ENCODE measurements around the gene OPRM1. TPM values are rescaled to one million over a fixed set of nuclear protein-coding genes. Genes with fewer than 3 reads are reported as not detected.

The OPRM1 gene
- total RNA-seq, 1 experiment from 2014 or later = not detected

DNA sequence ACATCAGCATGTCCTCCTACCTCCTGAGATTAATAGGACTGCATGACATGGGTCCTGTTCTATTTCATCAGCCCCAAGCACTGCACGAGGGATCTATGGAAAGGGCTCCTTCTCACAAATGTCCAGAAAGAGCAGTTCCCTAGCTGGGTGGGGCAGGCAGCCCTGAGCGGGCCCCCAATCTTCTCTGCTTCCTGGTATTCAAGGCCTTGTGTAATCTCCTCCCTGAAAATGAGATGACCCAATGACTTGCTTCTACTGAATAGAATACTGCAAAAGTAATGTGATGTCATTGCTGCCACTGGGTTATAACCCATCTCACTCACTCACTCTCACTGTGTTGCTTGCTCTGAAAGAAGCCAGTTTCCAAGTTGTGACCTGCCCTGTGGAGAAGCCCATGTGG, 126.4 kb downstream of the OPRM1 start:
- H3K27ac Mint-ChIP-seq = no peak overlapping the region; a peak in 1 of 7 replicates
- no peak overlapping the region for H3K23ac ChIP-seq (ENCODE audit: insufficient read length, low read depth, low read length)
- no peak overlapping the region for H3K4me2 ChIP-seq (ENCODE audit: insufficient read depth, insufficient read length, low read length)
- H3K56ac ChIP-seq (ENCODE audit: insufficient read length, low read depth, low read length) = no peak overlapping the region
- no peak overlapping the region for H3K14ac ChIP-seq (ENCODE audit: insufficient read depth, low read length)
- H2BK12ac ChIP-seq (ENCODE audit: insufficient read length, low read depth, low read length) = no peak overlapping the region
- no peak overlapping the region for H3K9ac ChIP-seq (ENCODE audit: extremely low read depth, insufficient read length, low read length)
- H4K91ac ChIP-seq (ENCODE audit: insufficient read length, low read depth, low read length) = no peak overlapping the region
- TF ChIP-seq, protein P1, sequence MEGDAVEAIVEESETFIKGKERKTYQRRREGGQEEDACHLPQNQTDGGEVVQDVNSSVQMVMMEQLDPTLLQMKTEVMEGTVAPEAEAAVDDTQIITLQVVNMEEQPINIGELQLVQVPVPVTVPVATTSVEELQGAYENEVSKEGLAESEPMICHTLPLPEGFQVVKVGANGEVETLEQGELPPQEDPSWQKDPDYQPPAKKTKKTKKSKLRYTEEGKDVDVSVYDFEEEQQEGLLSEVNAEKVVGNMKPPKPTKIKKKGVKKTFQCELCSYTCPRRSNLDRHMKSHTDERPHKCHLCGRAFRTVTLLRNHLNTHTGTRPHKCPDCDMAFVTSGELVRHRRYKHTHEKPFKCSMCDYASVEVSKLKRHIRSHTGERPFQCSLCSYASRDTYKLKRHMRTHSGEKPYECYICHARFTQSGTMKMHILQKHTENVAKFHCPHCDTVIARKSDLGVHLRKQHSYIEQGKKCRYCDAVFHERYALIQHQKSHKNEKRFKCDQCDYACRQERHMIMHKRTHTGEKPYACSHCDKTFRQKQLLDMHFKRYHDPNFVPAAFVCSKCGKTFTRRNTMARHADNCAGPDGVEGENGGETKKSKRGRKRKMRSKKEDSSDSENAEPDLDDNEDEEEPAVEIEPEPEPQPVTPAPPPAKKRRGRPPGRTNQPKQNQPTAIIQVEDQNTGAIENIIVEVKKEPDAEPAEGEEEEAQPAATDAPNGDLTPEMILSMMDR (conservative IDR thresholded peaks at IDR 0.05) = no peak
- H3K79me1 ChIP-seq (ENCODE audit: insufficient read depth, low read depth, low read length, poor library complexity, severe bottlenecking) = no peaks in the 10 kb centered on the region
- no peak overlapping the region for H3K18ac ChIP-seq (ENCODE audit: insufficient read length, low read depth, low read length)
- no peak overlapping the region for H2BK120ac ChIP-seq (ENCODE audit: low read depth, low read length, poor library complexity, severe bottlenecking)
- no peaks in the 10 kb centered on the region; a peak in 1 of 7 replicates for H3K36me3 Mint-ChIP-seq (ENCODE audit: insufficient read depth in 1 of 3, low read depth in 3 of 3)
- H3K4me1 Mint-ChIP-seq = no peaks in the 10 kb centered on the region
- no peak overlapping the region for H3K4ac ChIP-seq (ENCODE audit: low read depth, low read length)
- H2AK5ac ChIP-seq (ENCODE audit: insufficient read length, low read length) = no peak overlapping the region
- H2BK15ac ChIP-seq (ENCODE audit: low read depth, low read length) = no peak overlapping the region
- DNase-seq = no peak
- H2BK5ac ChIP-seq (ENCODE audit: insufficient read length, low read length) = no peak overlapping the region
- no peaks in the 10 kb centered on the region for H3K9me3 ChIP-seq (ENCODE audit: control insufficient read depth, low read depth, low read length)
- H3K4me1 ChIP-seq (ENCODE audit: insufficient read depth, low read length) = no peaks in the 10 kb centered on the region
- H3K27me3 ChIP-seq (ENCODE audit: insufficient read depth, low read length) = no peaks in the 10 kb centered on the region
- no peak overlapping the region for H3T11ph ChIP-seq (ENCODE audit: low read length)
- no peaks in the 10 kb centered on the region for H3K23me2 ChIP-seq (ENCODE audit: insufficient read length, low read depth, low read length, poor library complexity, severe bottlenecking)
- H3K4me3 Mint-ChIP-seq = no peak overlapping the region
- no peak overlapping the region for H4K5ac ChIP-seq (ENCODE audit: insufficient read length, low read depth, low read length)
- H3K79me2 ChIP-seq (ENCODE audit: insufficient read depth, low read length) = no peaks in the 10 kb centered on the region
- WGBS (ENCODE audit: extremely low coverage, insufficient read length, low lambda C conversion rate) = no CpG with 5 or more reads among the region's 2 CpGs
- 0 out of 2 replicates have a peak, but pooled peaks cover 1% of the 10 kb centered on the region for H3K27me3 Mint-ChIP-seq (ENCODE audit: low read depth)
- no peaks in the 10 kb centered on the region for H4K20me1 ChIP-seq (ENCODE audit: control insufficient read depth, insufficient read depth, insufficient read length)
- H3K9me3 Mint-ChIP-seq = peaks cover 5 to 8% of the 10 kb centered on the region in 2 experiments; a peak in 3 of 5 replicates
- H2BK20ac ChIP-seq (ENCODE audit: low read depth, low read length, poor library complexity, severe bottlenecking) = no peak overlapping the region
- H4K8ac ChIP-seq (replicated peaks; ENCODE audit: insufficient read length, low read depth, low read length) = no peak overlapping the region
- H2AFZ ChIP-seq (ENCODE audit: low read length) = no peak overlapping the region
- no peak overlapping the region for H3K27ac ChIP-seq (ENCODE audit: insufficient read length, low read depth, low read length)

All from H9 (cell line).